PC-9 (cell line): ENCODE results near the gene IL21. TPM values are rescaled to one million over a fixed set of nuclear protein-coding genes. Genes with fewer than 3 reads are reported as not detected.

ENCODE experiments used
- BruUV-seq: library from RNA; stranded (reverse); fragments of 400-500 nt; replicated peaks from 2 replicates; lab custom pipeline; 2021; lab: Mats Ljungman, UMichigan
- CTCF ChIA-PET: fragments of 300-600 bp; sonication (Branson Sonifier 250); formaldehyde crosslinking; loops from one replicate; lab custom pipeline; 2022; ENCODE audit warnings: antibody characterized with exemption; lab: Charles Lee
- POLR2A ChIA-PET: fragments of 300-600 bp; sonication (Branson Sonifier 250); formaldehyde crosslinking; loops from one replicate; lab custom pipeline; 2022; ENCODE audit warnings: antibody characterized with exemption; ENCODE audit not compliant: unreplicated experiment; lab: Charles Lee
- DNase-seq, 2 experiments: peaks; one replicate each; pipeline versions ENCODE4 v3.0.0 to v3.0.0-alpha.2; 2015 to 2022; ENCODE audit warnings: mixed read lengths in 1 of 2
- H2AFZ ChIP-seq: fragments of 200-600 bp; sonication (generic); 2 replicates; pipeline ENCODE4 v1.8.1; 2017; ENCODE audit warnings: antibody characterized with exemption
- H3F3A ChIP-seq: fragments of 200-600 bp; sonication (generic); 2 replicates; pipeline ENCODE4 v1.8.1; 2017; ENCODE audit warnings: antibody characterized with exemption, mild to moderate bottlenecking, low read depth; ENCODE audit not compliant: insufficient read depth
- H3K27ac ChIP-seq: fragments of 200-600 bp; sonication (generic); 2 replicates; pipeline ENCODE4 v1.6.1; 2016; ENCODE audit warnings: mixed run types
- H3K27me3 ChIP-seq: fragments of 200-600 bp; sonication (generic); 2 replicates; pipeline ENCODE4 v1.6.1; 2016; ENCODE audit warnings: low read depth, mixed run types; ENCODE audit not compliant: insufficient read depth
- H3K36me3 ChIP-seq: fragments of 200-600 bp; sonication (generic); 2 replicates; pipeline ENCODE4 v1.6.1; 2016; ENCODE audit warnings: low read depth, mixed run types
- H3K4me1 ChIP-seq: fragments of 200-600 bp; sonication (generic); replicated peaks from 2 replicates; pipeline ENCODE4 v1.6.1; 2016; ENCODE audit warnings: mixed run types; ENCODE audit not compliant: insufficient read depth
- H3K4me2 ChIP-seq: fragments of 200-600 bp; sonication (generic); 2 replicates; pipeline ENCODE4 v1.6.1; 2017; ENCODE audit warnings: mixed run types
- H3K4me3 ChIP-seq: fragments of 200-600 bp; sonication (generic); 2 replicates; pipeline ENCODE4 v1.6.1; 2016; ENCODE audit warnings: mixed run types
- H3K79me2 ChIP-seq: fragments of 200-600 bp; sonication (generic); 2 replicates; pipeline ENCODE4 v1.6.1; 2017; ENCODE audit warnings: low read depth, mixed run types
- H3K9me2 ChIP-seq: fragments of 200-600 bp; sonication (generic); 2 replicates; pipeline ENCODE4 v1.8.1; 2017; ENCODE audit warnings: mild to moderate bottlenecking; ENCODE audit not compliant: insufficient read depth
- H3K9me3 ChIP-seq: fragments of 200-600 bp; sonication (generic); 2 replicates; pipeline ENCODE4 v1.8.1; 2016; ENCODE audit warnings: low read depth; ENCODE audit not compliant: insufficient read depth
- H4K20me1 ChIP-seq: fragments of 200-600 bp; sonication (generic); 2 replicates; pipeline ENCODE4 v1.8.1; 2017; ENCODE audit not compliant: insufficient read depth
- EZH2 ChIP-seq: fragments of 200-600 bp; sonication (generic); IDR thresholded peaks from 2 replicates; pipeline ENCODE4 v1.8.0; 2017; ENCODE audit warnings: antibody characterized with exemption, low read depth
- intact Hi-C: fragments of 100-400 bp; cut with micrococcal nuclease; formaldehyde crosslinking; loops from one replicate; pipeline ENCODE4 v1.10.0; 2022; ENCODE audit not compliant: unreplicated experiment
- total RNA-seq: library from RNA; stranded (reverse); gene quantifications from 2 replicates; pipeline ENCODE4 v1.2.3, GENCODE V29; 2021
- TF ChIP-seq, protein P1 (sequence below): fragments of 200-600 bp; sonication (generic); conservative IDR thresholded peaks from 2 replicates; pipeline ENCODE4 v1.6.1; 2017; ENCODE audit warnings: mixed run types, antibody characterized with exemption, mild to moderate bottlenecking, moderate library complexity

Gene IL21
- total RNA-seq, 1 experiment from 2014 or later = not detected

DNA sequence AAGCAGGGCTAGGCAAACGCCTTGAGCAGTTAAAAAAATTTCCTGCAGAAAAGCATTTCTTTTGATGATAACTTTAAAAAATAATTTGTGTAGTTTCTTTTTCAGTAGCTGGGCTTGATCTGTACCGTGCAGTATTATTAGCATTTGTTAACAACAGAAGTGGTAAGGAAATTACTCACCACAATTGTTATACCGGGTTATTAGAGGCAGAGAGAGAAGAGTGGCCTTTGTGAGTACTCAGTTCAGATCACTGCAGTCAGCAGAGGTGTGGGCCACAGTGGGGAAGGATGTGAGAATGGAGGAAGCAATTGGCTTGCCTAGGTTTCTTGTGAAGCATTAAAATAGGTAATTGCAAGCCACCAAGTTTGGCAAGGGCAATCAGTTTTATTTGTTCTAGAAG lies 14.3 kb upstream of the IL21 start:
- Histone ChIP-seq H4K20me1 (no peaks in the 10 kb centered on the region), H3K79me2 (no peaks in the 10 kb centered on the region), H3F3A (no peaks in the 10 kb centered on the region), H2AFZ (no peak overlapping the region), H3K4me1 (peaks cover 13% of the 10 kb centered on the region), H3K4me3 (no peak overlapping the region), H3K27ac (no peak overlapping the region), H3K4me2 (no peak overlapping the region), H3K27me3 (no peaks in the 10 kb centered on the region), H3K9me3 (no peaks in the 10 kb centered on the region), H3K9me2 (no peaks in the 10 kb centered on the region), H3K36me3 (no peaks in the 10 kb centered on the region)
- DNase-seq = no peak
- ChIA-PET CTCF (no interaction called here), POLR2A (no interaction called here)
- intact Hi-C loops = no loop called here
- no TSS peak for BruUV-seq
- no peak for TF ChIP-seq EZH2
- TF ChIP-seq, protein P1, sequence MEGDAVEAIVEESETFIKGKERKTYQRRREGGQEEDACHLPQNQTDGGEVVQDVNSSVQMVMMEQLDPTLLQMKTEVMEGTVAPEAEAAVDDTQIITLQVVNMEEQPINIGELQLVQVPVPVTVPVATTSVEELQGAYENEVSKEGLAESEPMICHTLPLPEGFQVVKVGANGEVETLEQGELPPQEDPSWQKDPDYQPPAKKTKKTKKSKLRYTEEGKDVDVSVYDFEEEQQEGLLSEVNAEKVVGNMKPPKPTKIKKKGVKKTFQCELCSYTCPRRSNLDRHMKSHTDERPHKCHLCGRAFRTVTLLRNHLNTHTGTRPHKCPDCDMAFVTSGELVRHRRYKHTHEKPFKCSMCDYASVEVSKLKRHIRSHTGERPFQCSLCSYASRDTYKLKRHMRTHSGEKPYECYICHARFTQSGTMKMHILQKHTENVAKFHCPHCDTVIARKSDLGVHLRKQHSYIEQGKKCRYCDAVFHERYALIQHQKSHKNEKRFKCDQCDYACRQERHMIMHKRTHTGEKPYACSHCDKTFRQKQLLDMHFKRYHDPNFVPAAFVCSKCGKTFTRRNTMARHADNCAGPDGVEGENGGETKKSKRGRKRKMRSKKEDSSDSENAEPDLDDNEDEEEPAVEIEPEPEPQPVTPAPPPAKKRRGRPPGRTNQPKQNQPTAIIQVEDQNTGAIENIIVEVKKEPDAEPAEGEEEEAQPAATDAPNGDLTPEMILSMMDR = no peak

DNA sequence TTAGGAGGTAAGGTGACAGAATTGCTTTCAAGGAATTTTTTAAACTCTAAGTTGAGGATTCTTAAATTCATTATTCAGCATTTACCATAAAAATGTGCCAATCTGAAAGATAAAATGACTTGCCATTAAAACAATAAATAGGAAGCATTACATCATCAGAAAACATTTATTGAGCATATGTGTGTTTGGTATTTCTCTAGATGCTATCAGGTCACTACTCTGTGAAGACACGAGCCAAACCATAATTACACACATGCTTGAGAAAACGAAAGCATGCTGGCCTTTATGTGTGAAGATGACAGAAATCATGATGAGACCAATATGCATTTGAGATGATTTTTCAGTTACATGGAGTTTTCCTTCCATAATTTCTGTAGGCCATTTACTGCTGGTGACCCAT lies 12.3 kb upstream of the IL21 start:
- intact Hi-C loops = no loop called here
- Histone ChIP-seq H3K27ac (no peak overlapping the region), H2AFZ (no peak overlapping the region), H3F3A (no peaks in the 10 kb centered on the region), H4K20me1 (no peaks in the 10 kb centered on the region), H3K4me3 (no peak overlapping the region), H3K9me3 (no peaks in the 10 kb centered on the region), H3K79me2 (no peaks in the 10 kb centered on the region), H3K27me3 (no peaks in the 10 kb centered on the region), H3K36me3 (no peaks in the 10 kb centered on the region), H3K4me2 (no peak overlapping the region), H3K4me1 (no peaks in the 10 kb centered on the region), H3K9me2 (no peaks in the 10 kb centered on the region)
- POLR2A ChIA-PET = no interaction called here
- BruUV-seq = no TSS peak
- CTCF ChIA-PET = no interaction called here
- TF ChIP-seq, protein P1 = no peak
- no peak for TF ChIP-seq EZH2
- DNase-seq = no peak

DNA sequence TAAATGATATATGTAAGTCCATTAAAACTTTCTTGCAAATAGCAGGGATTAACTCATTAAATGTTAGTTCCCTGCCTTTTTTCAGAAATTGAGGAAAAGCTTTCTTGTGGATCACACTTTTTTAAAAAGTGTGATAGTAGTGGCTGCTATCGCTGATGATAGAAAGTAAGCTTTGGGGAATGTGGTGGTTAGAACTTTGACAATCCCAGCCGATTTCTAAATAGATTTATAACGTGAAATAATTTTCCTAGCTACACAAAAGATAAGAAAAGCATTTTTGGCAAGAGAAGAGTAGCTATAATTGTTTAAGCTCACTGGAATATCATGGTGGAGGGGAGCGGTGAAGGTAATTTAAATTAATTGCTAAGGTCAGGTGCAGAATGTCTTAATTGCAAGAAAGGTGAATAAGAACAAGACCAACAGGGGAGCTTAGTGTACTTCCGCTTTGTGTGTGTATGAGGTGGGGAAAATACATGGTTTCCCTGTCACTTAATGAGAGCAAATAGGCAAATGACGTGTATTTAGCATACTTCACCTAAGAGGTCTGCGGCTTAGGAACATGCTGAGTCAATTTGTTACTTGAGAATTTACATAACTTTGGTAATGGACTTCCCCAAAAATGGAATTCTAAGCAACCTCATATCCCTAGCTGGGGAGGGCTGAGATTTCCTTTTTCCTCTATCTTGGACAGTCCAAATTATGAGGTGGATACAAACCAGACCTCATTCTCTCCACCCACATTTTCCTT lies 11.7 kb upstream of the IL21 start:
- no peak overlapping the region for H3K4me3 ChIP-seq
- intact Hi-C loops = no loop called here

More for the DNA sequence above, 11.7 kb upstream of the IL21 start:
- Histone ChIP-seq H3K9me3 (no peaks in the 10 kb centered on the region), H4K20me1 (no peaks in the 10 kb centered on the region), H3K4me2 (no peak overlapping the region), H3K27ac (no peak overlapping the region), H2AFZ (no peak overlapping the region), H3F3A (no peaks in the 10 kb centered on the region), H3K27me3 (no peaks in the 10 kb centered on the region), H3K36me3 (no peaks in the 10 kb centered on the region), H3K4me1 (no peaks in the 10 kb centered on the region), H3K9me2 (no peaks in the 10 kb centered on the region), H3K79me2 (no peaks in the 10 kb centered on the region)
- DNase-seq = no peak
- no TSS peak for BruUV-seq
- CTCF ChIA-PET = interaction anchor here (0.7 kb wide), 1 partner anchor 1481 kb away, joined by 3 read pairs; no protein-coding TSS in a partner anchor
- POLR2A ChIA-PET = no interaction called here
- TF ChIP-seq, protein P1 = no peak
- no peak for TF ChIP-seq EZH2
